Measurements from ENCODE around the gene KLF2. TPM values are rescaled to one million over a fixed set of nuclear protein-coding genes. Genes with fewer than 3 reads are reported as not detected.

The KLF2 gene
- total and polyA plus RNA-seq, 10 of the 15 experiments (the other 5 are each of a cell fraction or from before 2014, with no cell fraction given) = 0.16 to 13.7 (median 1.0) TPM

GRCh38 chr19:16338470-16339360, 14.1 kb downstream of the KLF2 start (continued):
- TF ChIP-seq CTCF (IDR thresholded peaks at IDR 0.05 in 2 of 3, conservative IDR thresholded peaks at IDR 0.05 in 1 of 3; ENCODE audit: control insufficient read depth in 2 of 3, extremely low read depth in 1 of 3, insufficient read depth in 1 of 3, low read depth in 3 of 3, low read length in 3 of 3) = no peak
- TF ChIP-seq ZNF217 (IDR thresholded peaks at IDR 0.05) = peak; percentile 71
- TF ChIP-seq REST (IDR thresholded peaks at IDR 0.05; ENCODE audit: low read depth, low read length) = no peak
- no peak for TF ChIP-seq USF2 (IDR thresholded peaks at IDR 0.05; ENCODE audit: borderline replicate concordance, low read depth, low read length)
- peak; percentile 83; the same call in 2 of the 3 replicates for TF ChIP-seq POU2F2 (IDR thresholded peaks at IDR 0.05; ENCODE audit: borderline replicate concordance, low read depth, low read length)
- TF ChIP-seq NFIC (IDR thresholded peaks at IDR 0.05; ENCODE audit: low read depth, low read length) = peak; percentile 99
- TF ChIP-seq IKZF1 (conservative IDR thresholded peaks at IDR 0.05) = peak; percentile 100
- TF ChIP-seq EED (IDR thresholded peaks at IDR 0.05; ENCODE audit: low read depth) = peak; percentile 100
- TF ChIP-seq RELA (IDR thresholded peaks at IDR 0.05; ENCODE audit: borderline replicate concordance, partially characterized antibody) = no peak
- no peak for TF ChIP-seq SIX5 (IDR thresholded peaks at IDR 0.05; ENCODE audit: low read depth, low read length, severe bottlenecking)
- TF ChIP-seq MYC (IDR thresholded peaks at IDR 0.05; ENCODE audit: insufficient read depth, insufficient read length, insufficient replicate concordance, low read length, severe bottlenecking) = no peak
- peak; percentile 94 for TF ChIP-seq NR2F1 (conservative IDR thresholded peaks at IDR 0.05)
- no peak for TF ChIP-seq CUX1 (IDR thresholded peaks at IDR 0.05; ENCODE audit: insufficient replicate concordance, low read depth, low read length)
- TF ChIP-seq STAT1 (conservative IDR thresholded peaks at IDR 0.05) = no peak
- peak; percentile 74 for TF ChIP-seq NR2C1 (IDR thresholded peaks at IDR 0.05)
- no peak for TF ChIP-seq NR2C2 (IDR thresholded peaks at IDR 0.05; ENCODE audit: borderline replicate concordance, control insufficient read depth, insufficient read length, low read depth)
- no peak for TF ChIP-seq NFYA (IDR thresholded peaks at IDR 0.05; ENCODE audit: borderline replicate concordance, low read depth, low read length)
